ENCODE data around the gene TEAD4. TPM values are rescaled to one million over a fixed set of nuclear protein-coding genes. Genes with fewer than 3 reads are reported as not detected.
A peak's percentile ranks its signal among the peaks of the same experiment; 100 is the strongest.

Gene TEAD4
- 10 to 100 TPM; 28.5 to 50.9 (median 37.0) TPM for total RNA-seq

GRCh38 chr12:2959192-2959504 is at the start of gene TEAD4:
TSS of gene TEAD4 (plus strand) at chr12:2959397.
- Histone ChIP-seq H3K4me1 (peaks cover 23 to 37% of the 10 kb centered on the region in 2 donors), H3K9me3 (no peaks in the 10 kb centered on the region), H3K27ac (peak within 1 kb of the TSS; percentile 88 to 92 (median 92)), H3K27me3 (no peaks in the 10 kb centered on the region), H3K4me3 (replicated peaks in 1 of 3) (peak within 1 kb of the TSS; percentile 38 to 75 (median 54)), H3K36me3 (no peaks in the 10 kb centered on the region)
- WGBS, 2 donors = 0% methylated on average over 1 to 10 of the region's 50 CpGs
- TF ChIP-seq CTCF (IDR thresholded peaks at IDR 0.05) = no peak
- TF ChIP-seq POLR2A (IDR thresholded peaks at IDR 0.05) = peak in 1 of 2 donors; percentile 79
- DNase-seq = peak; percentile 92 to 95
- intact Hi-C loops (cut with DNase I) = loop anchor here (5.0 kb wide), 1 partner anchor 73 kb away; no protein-coding TSS in a partner anchor

GRCh38 chr12:2912216-2912575 is 47.0 kb upstream of the TEAD4 start:
- no peak for DNase-seq
- peaks cover 6 to 8% of the 10 kb centered on the region in 2 donors for H3K36me3 ChIP-seq

GRCh38 chr12:2919249-2919648 is 39.9 kb upstream of the TEAD4 start:
- no peak for TF ChIP-seq CTCF (IDR thresholded peaks at IDR 0.05)
- no peak for TF ChIP-seq POLR2A (IDR thresholded peaks at IDR 0.05)
- WGBS, 2 donors = 81 to 84% methylated on average over 2 of the region's 2 CpGs
- H3K27ac ChIP-seq = no peak overlapping the region
- H3K27me3 ChIP-seq = no peaks in the 10 kb centered on the region
- intact Hi-C loops (cut with DNase I) = no loop called here
- peaks cover 3 to 12% of the 10 kb centered on the region in 2 donors for H3K36me3 ChIP-seq
- DNase-seq = no peak
- peaks cover 0 to 12% of the 10 kb centered on the region in 2 donors for H3K4me1 ChIP-seq
- H3K9me3 ChIP-seq = no peaks in the 10 kb centered on the region
- no peak overlapping the region for H3K4me3 ChIP-seq (replicated peaks in 1 of 3)

More at GRCh38 chr12:2912216-2912575, 47.0 kb upstream of the TEAD4 start:
- WGBS, 2 donors = 96 to 98% methylated on average over 2 to 3 of the region's 3 CpGs
- intact Hi-C loops (cut with DNase I) = no loop called here
- H3K4me1 ChIP-seq = peaks cover 0 to 20% of the 10 kb centered on the region in 2 donors
- TF ChIP-seq POLR2A (IDR thresholded peaks at IDR 0.05) = no peak
- TF ChIP-seq CTCF (IDR thresholded peaks at IDR 0.05) = no peak
- H3K27ac ChIP-seq = peak overlapping the region in 1 of 3 donors; percentile 32
- no peak overlapping the region for H3K4me3 ChIP-seq (replicated peaks in 1 of 3)
- no peaks in the 10 kb centered on the region for H3K9me3 ChIP-seq
- H3K27me3 ChIP-seq = no peaks in the 10 kb centered on the region

DNA sequence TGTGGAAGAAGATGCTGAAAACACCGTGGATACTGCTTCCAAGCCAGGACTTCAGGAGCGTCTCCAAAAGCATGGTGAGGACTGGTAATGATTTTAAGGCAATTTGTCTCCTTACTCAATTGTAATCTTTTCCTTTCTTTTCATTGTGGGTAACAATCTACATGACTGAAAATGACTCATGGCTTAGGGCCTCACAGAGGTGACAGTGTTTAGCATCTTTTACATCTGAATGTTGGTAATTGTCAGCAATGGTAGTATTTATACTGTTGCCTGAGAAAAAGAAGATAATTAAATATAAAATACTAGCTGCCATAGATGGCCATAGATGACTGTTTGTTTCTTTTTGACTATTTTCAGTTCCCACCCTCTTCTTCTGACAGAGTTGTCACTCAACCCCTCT is 36.9 kb upstream of the TEAD4 start:
- Histone ChIP-seq H3K4me1 (peaks cover 0 to 12% of the 10 kb centered on the region in 2 donors), H3K4me3 (replicated peaks in 1 of 3) (no peak overlapping the region), H3K27me3 (no peaks in the 10 kb centered on the region), H3K9me3 (no peaks in the 10 kb centered on the region), H3K36me3 (peaks cover 3 to 12% of the 10 kb centered on the region in 2 donors), H3K27ac (no peak overlapping the region)
- TF ChIP-seq CTCF (IDR thresholded peaks at IDR 0.05) = no peak
- TF ChIP-seq POLR2A (IDR thresholded peaks at IDR 0.05) = no peak
- intact Hi-C loops (cut with DNase I) = no loop called here
- WGBS, 2 donors = 91 to 95% methylated on average over 2 of the region's 2 CpGs
- no peak for DNase-seq

DNA sequence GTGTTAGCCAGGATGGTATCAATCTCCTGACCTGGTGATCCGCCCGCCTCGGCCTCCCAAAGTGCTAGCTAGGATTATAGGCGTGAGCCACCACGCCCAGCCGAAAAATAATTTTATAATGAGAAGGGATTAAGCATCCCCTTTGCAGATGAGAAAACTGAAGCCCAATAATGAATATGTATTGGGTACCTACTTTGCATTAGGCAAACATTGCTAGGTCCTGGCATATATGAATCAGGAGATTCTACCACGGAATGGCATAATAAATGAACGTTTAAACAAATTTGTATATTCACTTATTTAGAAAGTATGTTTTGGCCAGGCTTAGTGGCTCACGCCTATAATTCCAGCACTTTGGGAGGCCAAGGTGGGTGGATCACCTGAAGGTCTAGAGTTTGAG is 36.1 kb upstream of the TEAD4 start:
- TF ChIP-seq POLR2A (IDR thresholded peaks at IDR 0.05) = no peak
- TF ChIP-seq CTCF (IDR thresholded peaks at IDR 0.05) = no peak
- intact Hi-C loops (cut with DNase I) = no loop called here
- no peaks in the 10 kb centered on the region for H3K27me3 ChIP-seq
- peaks cover 3 to 12% of the 10 kb centered on the region in 2 donors for H3K36me3 ChIP-seq
- no peaks in the 10 kb centered on the region for H3K9me3 ChIP-seq
- H3K4me1 ChIP-seq = peaks cover 0 to 12% of the 10 kb centered on the region in 2 donors
- H3K27ac ChIP-seq = no peak overlapping the region
- no peak for DNase-seq
- H3K4me3 ChIP-seq (replicated peaks in 1 of 3) = no peak overlapping the region
- 97 to 99% methylated on average over 9 of the region's 9 CpGs for WGBS, 2 donors

Measured in thyroid gland (tissue), 4 donors.